ENCODE results near the gene TIPIN. TPM values are rescaled to one million over a fixed set of nuclear protein-coding genes. Genes with fewer than 3 reads are reported as not detected.
A peak's percentile ranks its signal among the peaks of the same experiment; 100 is the strongest.

The TIPIN gene
- polyA plus RNA-seq, 2 of the 4 experiments (the other 2 are of a cell fraction), result 28.4 to 37.4 TPM

GRCh38 chr15:66298803-66299251 lies 57.7 kb downstream of the TIPIN start:
- no peak for ATAC-seq
- H3K27ac ChIP-seq, result no peak overlapping the region
- peaks cover 14% of the 10 kb centered on the region for H3K4me1 ChIP-seq
- FAIRE-seq, result no peak
- 90% methylated on average over 4 of the region's 4 CpGs for WGBS (ENCODE audit: missing lambda C conversion rate)
- no peak overlapping the region for H3K4me2 ChIP-seq
- TF ChIP-seq SMC3 (IDR thresholded peaks at IDR 0.05) (no peak), EP300 (IDR thresholded peaks at IDR 0.05) (no peak)
- ChIA-PET POLR2A (no interaction called here), CTCF (interaction anchor here (0.6 to 1.2 kb wide), 2 partner anchors 10 to 781 kb away, joined by 3 to 4 read pairs; no protein-coding TSS in a partner anchor)
- no peaks in the 10 kb centered on the region for H3K9me3 ChIP-seq
- H3K4me3 ChIP-seq, result no peak overlapping the region
- DNase-seq (ENCODE audit: low read depth in 1 of 2, low spot score in 1 of 2), result no peak

- no peak for FAIRE-seq
Observed at GRCh38 chr15:66296186-66296585, 60.3 kb downstream of the TIPIN start.

GRCh38 chr15:66294932-66295235 lies 61.6 kb downstream of the TIPIN start:
- ATAC-seq, result no peak
- H3K4me2 ChIP-seq, result peak overlapping the region; percentile 78
- H3K4me1 ChIP-seq, result peaks cover 21% of the 10 kb centered on the region
- peak in 1 of 2 experiments; percentile 39 for DNase-seq (ENCODE audit: low read depth in 1 of 2, low spot score in 1 of 2)
- POLR2A ChIA-PET, result interaction anchor here (1.1 to 1.3 kb wide), 2 partner anchors 203 to 426 kb away, joined by 3 to 9 read pairs; partner anchors contain the start of genes RAB11A and SNAPC5
- no peak for FAIRE-seq
- H3K4me3 ChIP-seq, result peak overlapping the region; percentile 51
- no peaks in the 10 kb centered on the region for H3K9me3 ChIP-seq
- 18% methylated on average over 3 of the region's 3 CpGs for WGBS (ENCODE audit: missing lambda C conversion rate)
- CTCF ChIA-PET, result interaction anchor here (1.0 to 2.8 kb wide), 6 partner anchors 10 to 203 kb away, joined by 3 to 11 read pairs (median 5); partner anchors contain the start of gene SNAPC5
- peak overlapping the region; percentile 95 for H3K27ac ChIP-seq
- TF ChIP-seq EHF (CRISPR knock-in tag; IDR thresholded peaks at IDR 0.05), result no peak
- TF ChIP-seq, protein P1, sequence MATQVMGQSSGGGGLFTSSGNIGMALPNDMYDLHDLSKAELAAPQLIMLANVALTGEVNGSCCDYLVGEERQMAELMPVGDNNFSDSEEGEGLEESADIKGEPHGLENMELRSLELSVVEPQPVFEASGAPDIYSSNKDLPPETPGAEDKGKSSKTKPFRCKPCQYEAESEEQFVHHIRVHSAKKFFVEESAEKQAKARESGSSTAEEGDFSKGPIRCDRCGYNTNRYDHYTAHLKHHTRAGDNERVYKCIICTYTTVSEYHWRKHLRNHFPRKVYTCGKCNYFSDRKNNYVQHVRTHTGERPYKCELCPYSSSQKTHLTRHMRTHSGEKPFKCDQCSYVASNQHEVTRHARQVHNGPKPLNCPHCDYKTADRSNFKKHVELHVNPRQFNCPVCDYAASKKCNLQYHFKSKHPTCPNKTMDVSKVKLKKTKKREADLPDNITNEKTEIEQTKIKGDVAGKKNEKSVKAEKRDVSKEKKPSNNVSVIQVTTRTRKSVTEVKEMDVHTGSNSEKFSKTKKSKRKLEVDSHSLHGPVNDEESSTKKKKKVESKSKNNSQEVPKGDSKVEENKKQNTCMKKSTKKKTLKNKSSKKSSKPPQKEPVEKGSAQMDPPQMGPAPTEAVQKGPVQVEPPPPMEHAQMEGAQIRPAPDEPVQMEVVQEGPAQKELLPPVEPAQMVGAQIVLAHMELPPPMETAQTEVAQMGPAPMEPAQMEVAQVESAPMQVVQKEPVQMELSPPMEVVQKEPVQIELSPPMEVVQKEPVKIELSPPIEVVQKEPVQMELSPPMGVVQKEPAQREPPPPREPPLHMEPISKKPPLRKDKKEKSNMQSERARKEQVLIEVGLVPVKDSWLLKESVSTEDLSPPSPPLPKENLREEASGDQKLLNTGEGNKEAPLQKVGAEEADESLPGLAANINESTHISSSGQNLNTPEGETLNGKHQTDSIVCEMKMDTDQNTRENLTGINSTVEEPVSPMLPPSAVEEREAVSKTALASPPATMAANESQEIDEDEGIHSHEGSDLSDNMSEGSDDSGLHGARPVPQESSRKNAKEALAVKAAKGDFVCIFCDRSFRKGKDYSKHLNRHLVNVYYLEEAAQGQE (IDR thresholded peaks at IDR 0.05), result no peak
- TF ChIP-seq, protein P2, sequence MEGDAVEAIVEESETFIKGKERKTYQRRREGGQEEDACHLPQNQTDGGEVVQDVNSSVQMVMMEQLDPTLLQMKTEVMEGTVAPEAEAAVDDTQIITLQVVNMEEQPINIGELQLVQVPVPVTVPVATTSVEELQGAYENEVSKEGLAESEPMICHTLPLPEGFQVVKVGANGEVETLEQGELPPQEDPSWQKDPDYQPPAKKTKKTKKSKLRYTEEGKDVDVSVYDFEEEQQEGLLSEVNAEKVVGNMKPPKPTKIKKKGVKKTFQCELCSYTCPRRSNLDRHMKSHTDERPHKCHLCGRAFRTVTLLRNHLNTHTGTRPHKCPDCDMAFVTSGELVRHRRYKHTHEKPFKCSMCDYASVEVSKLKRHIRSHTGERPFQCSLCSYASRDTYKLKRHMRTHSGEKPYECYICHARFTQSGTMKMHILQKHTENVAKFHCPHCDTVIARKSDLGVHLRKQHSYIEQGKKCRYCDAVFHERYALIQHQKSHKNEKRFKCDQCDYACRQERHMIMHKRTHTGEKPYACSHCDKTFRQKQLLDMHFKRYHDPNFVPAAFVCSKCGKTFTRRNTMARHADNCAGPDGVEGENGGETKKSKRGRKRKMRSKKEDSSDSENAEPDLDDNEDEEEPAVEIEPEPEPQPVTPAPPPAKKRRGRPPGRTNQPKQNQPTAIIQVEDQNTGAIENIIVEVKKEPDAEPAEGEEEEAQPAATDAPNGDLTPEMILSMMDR (IDR thresholded peaks at IDR 0.05), result no peak
- TF ChIP-seq, protein P3, sequence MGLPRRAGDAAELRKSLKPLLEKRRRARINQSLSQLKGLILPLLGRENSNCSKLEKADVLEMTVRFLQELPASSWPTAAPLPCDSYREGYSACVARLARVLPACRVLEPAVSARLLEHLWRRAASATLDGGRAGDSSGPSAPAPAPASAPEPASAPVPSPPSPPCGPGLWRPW (IDR thresholded peaks at IDR 0.05), result no peak
- TF ChIP-seq FOSL2 (IDR thresholded peaks at IDR 0.05), result no peak
- TF ChIP-seq FOSL2 (CRISPR knock-in tag; IDR thresholded peaks at IDR 0.05), result no peak
- TF ChIP-seq, protein P4, sequence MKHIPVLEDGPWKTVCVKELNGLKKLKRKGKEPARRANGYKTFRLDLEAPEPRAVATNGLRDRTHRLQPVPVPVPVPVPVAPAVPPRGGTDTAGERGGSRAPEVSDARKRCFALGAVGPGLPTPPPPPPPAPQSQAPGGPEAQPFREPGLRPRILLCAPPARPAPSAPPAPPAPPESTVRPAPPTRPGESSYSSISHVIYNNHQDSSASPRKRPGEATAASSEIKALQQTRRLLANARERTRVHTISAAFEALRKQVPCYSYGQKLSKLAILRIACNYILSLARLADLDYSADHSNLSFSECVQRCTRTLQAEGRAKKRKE (CRISPR knock-in tag; IDR thresholded peaks at IDR 0.05; ENCODE audit: low read depth), result no peak
- no peak for TF ChIP-seq NR3C1 (IDR thresholded peaks at IDR 0.05)
- TF ChIP-seq POLR2A (IDR thresholded peaks at IDR 0.05; ENCODE audit: low read length), result no peak
- TF ChIP-seq HOXB13 (CRISPR knock-in tag; IDR thresholded peaks at IDR 0.05; ENCODE audit: low read depth), result no peak
- no peak for TF ChIP-seq HDAC2 (IDR thresholded peaks at IDR 0.05)
- TF ChIP-seq, protein P5, sequence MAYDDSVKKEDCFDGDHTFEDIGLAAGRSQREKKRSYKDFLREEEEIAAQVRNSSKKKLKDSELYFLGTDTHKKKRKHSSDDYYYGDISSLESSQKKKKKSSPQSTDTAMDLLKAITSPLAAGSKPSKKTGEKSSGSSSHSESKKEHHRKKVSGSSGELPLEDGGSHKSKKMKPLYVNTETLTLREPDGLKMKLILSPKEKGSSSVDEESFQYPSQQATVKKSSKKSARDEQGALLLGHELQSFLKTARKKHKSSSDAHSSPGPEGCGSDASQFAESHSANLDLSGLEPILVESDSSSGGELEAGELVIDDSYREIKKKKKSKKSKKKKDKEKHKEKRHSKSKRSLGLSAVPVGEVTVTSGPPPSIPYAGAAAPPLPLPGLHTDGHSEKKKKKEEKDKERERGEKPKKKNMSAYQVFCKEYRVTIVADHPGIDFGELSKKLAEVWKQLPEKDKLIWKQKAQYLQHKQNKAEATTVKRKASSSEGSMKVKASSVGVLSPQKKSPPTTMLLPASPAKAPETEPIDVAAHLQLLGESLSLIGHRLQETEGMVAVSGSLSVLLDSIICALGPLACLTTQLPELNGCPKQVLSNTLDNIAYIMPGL (CRISPR knock-in tag; IDR thresholded peaks at IDR 0.05; ENCODE audit: borderline replicate concordance), result no peak
- TF ChIP-seq PHF8 (IDR thresholded peaks at IDR 0.05; ENCODE audit: borderline replicate concordance, low read depth), result no peak

More at GRCh38 chr15:66296186-66296585, 60.3 kb downstream of the TIPIN start:
- ChIA-PET CTCF (interaction anchor here (0.7 to 1.6 kb wide), 5 partner anchors 16 to 806 kb away, joined by 3 to 4 read pairs (median 3); no protein-coding TSS in a partner anchor), POLR2A (interaction anchor here (0.6 kb wide), 1 partner anchor 23 kb away, joined by 3 read pairs; no protein-coding TSS in a partner anchor)
- Histone ChIP-seq H3K4me1 (peaks cover 21% of the 10 kb centered on the region), H3K4me2 (peak overlapping the region; percentile 78; the same call in 1 of the 3 replicates), H3K9me3 (no peaks in the 10 kb centered on the region), H3K27ac (no peak overlapping the region), H3K4me3 (no peak overlapping the region)
- 78% methylated on average over 5 of the region's 5 CpGs for WGBS (ENCODE audit: missing lambda C conversion rate)
- ATAC-seq, result no peak
- TF ChIP-seq ZNF302 (CRISPR knock-in tag; IDR thresholded peaks at IDR 0.05), result no peak
- TF ChIP-seq, protein P4 (CRISPR knock-in tag; IDR thresholded peaks at IDR 0.05; ENCODE audit: low read depth), result no peak
- TF ChIP-seq RARB (CRISPR knock-in tag; IDR thresholded peaks at IDR 0.05), result no peak
- TF ChIP-seq MAZ (IDR thresholded peaks at IDR 0.05; ENCODE audit: borderline replicate concordance, low read depth, low read length), result no peak
- TF ChIP-seq CHD4 (IDR thresholded peaks at IDR 0.05; ENCODE audit: borderline replicate concordance), result no peak
- no peak for TF ChIP-seq ELK1 (IDR thresholded peaks at IDR 0.05; ENCODE audit: low read depth, low read length)
- no peak for TF ChIP-seq MAX (IDR thresholded peaks at IDR 0.05)
- TF ChIP-seq EP300 (IDR thresholded peaks at IDR 0.05), result no peak
- TF ChIP-seq HOXA7 (CRISPR knock-in tag; IDR thresholded peaks at IDR 0.05), result no peak
- DNase-seq (ENCODE audit: low read depth in 1 of 2, low spot score in 1 of 2), result no peak
